ENCODE measurements around the gene MT1H.

The MT1H gene

DNA sequence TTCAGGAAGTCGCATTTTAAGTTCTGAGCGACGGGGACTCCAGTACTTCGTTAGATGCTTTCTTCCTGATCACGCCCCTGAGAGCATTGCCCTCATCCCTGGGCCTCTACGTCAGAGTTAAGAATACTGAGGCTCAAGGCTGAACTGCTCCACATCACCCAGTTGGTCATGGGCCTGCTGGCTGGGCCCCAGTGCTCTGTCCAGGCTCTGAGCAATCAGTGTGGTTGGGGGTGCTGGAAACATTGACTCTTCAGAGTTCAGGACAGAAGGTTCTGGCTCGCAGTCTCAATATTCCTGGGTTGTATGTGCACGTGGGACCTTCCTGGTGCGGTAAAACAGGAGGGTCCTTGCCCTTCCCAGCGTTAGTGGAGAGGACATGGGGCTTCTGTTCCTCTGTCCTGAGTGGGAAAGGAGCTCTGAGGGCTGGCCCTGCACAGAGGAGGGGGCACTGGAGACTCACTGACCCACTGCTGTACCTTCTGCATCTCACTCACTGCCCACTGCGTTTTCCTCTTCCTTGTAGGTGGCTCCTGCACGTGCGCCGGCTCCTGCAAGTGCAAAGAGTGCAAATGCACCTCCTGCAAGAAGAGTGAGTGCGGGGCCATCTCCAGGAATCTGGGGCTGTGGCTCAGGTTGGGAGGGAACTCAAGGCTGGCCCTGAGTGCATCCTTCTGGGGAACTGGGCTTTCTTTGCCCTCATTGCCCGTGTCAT, 43.5 kb upstream of the MT1H start:
- H3K27ac ChIP-seq, result no peak overlapping the region
- H3K36me3 ChIP-seq, result no peaks in the 10 kb centered on the region
- H3K9me3 ChIP-seq (ENCODE audit: severe bottlenecking), result no peaks in the 10 kb centered on the region
- no peak overlapping the region for H3K4me3 ChIP-seq (ENCODE audit: low read depth, low read length)
- TF ChIP-seq, protein P1, sequence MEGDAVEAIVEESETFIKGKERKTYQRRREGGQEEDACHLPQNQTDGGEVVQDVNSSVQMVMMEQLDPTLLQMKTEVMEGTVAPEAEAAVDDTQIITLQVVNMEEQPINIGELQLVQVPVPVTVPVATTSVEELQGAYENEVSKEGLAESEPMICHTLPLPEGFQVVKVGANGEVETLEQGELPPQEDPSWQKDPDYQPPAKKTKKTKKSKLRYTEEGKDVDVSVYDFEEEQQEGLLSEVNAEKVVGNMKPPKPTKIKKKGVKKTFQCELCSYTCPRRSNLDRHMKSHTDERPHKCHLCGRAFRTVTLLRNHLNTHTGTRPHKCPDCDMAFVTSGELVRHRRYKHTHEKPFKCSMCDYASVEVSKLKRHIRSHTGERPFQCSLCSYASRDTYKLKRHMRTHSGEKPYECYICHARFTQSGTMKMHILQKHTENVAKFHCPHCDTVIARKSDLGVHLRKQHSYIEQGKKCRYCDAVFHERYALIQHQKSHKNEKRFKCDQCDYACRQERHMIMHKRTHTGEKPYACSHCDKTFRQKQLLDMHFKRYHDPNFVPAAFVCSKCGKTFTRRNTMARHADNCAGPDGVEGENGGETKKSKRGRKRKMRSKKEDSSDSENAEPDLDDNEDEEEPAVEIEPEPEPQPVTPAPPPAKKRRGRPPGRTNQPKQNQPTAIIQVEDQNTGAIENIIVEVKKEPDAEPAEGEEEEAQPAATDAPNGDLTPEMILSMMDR (IDR thresholded peaks at IDR 0.05; ENCODE audit: low read depth, low read length), result no peak
- no peak for DNase-seq
- H3K27me3 ChIP-seq (ENCODE audit: insufficient read depth, low read depth, severe bottlenecking), result no peaks in the 10 kb centered on the region

DNA sequence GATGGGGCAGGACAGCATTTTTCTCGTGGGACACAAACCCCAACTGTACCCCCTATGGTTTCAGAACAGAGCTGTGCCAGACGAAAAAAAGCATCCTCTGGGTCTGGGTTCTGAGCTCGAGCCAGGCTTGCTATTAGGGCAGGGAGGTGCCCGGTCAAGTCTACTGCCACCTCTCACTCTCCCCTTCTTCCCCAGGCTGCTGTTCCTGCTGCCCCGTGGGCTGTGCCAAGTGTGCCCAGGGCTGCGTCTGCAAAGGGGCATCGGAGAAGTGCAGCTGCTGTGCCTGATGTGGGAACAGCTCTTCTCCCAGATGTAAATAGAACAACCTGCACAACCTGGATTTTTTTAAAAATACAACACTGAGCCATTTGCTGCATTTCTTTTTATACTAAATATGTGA, 42.9 kb upstream of the MT1H start:
- no peaks in the 10 kb centered on the region for H3K9me3 ChIP-seq (ENCODE audit: severe bottlenecking)
- no peak overlapping the region for H3K4me3 ChIP-seq (ENCODE audit: low read depth, low read length)
- TF ChIP-seq, protein P1 (IDR thresholded peaks at IDR 0.05; ENCODE audit: low read depth, low read length), result no peak
- H3K27me3 ChIP-seq (ENCODE audit: insufficient read depth, low read depth, severe bottlenecking), result no peaks in the 10 kb centered on the region
- no peak overlapping the region for H3K27ac ChIP-seq
- no peaks in the 10 kb centered on the region for H3K36me3 ChIP-seq
- no peak for DNase-seq

DNA sequence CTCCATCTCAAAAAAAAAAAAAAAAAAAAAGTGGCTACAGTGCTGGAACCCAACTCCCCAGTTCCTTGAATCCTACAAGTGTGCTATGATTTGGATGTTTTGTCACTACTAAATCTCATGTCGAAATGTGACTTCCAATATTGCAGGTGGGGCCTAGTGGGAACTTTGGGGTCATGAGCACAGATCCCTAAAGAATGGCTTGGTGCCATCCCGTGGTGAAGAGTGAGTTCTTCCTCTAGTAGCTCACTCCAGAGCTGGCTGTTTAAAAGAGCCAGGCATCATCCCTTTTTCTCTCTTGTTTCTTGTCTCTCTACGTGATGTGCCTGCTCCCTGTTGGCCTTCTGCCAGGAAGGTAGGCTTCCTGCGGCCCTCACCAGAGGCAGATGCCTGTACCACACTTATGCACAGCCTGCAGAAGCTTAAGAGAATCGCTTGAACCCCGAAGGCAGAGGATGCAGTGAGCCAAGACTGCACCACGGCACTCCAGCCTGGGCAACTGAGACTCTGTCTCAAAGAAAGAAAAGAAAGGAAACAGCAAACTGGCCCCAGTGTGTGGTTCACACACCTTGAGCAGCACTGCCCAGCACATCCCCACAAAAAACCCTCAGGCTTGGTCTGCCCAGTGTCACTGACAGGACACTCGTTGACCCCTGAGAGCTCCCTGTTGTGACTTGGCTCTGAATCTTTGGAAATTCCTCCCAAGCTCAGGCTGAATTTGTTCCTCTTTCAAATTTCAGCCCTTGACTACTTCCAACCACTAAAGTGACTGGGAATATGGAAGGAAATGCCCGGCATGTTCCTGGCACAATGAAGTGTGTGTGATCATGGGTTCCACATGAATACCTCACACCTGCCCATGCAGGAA, 40.9 kb upstream of the MT1H start:
- no peak for DNase-seq
- TF ChIP-seq, protein P1 (IDR thresholded peaks at IDR 0.05; ENCODE audit: low read depth, low read length), result no peak
- Histone ChIP-seq H3K4me3 (ENCODE audit: low read depth, low read length) (no peak overlapping the region), H3K36me3 (no peaks in the 10 kb centered on the region), H3K9me3 (ENCODE audit: severe bottlenecking) (no peaks in the 10 kb centered on the region), H3K27ac (peak overlapping the region; percentile 65), H3K27me3 (ENCODE audit: insufficient read depth, low read depth, severe bottlenecking) (no peaks in the 10 kb centered on the region)

DNA sequence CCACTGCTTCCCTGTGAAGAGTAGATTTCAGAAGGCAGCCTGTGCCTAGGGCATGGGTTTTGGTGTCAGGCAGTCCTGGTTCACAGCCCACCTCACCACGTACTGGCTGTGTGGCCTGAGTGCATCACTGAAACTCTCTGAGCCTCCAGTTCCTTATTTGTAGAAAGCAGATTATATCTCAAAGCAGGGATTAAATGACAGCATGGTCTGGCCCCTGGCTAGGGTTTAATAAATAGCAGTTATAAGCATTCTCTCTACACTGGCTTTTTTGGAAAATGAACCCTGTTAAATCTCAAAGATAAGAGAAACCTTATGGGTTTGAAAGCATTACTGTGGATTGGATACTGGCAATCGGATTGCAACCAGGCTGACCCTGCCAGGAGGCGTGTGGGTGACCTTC, 40.1 kb upstream of the MT1H start:
- no peaks in the 10 kb centered on the region for H3K36me3 ChIP-seq
- no peak overlapping the region for H3K4me3 ChIP-seq (ENCODE audit: low read depth, low read length)
- H3K27ac ChIP-seq, result peak overlapping the region; percentile 65
- H3K9me3 ChIP-seq (ENCODE audit: severe bottlenecking), result no peaks in the 10 kb centered on the region
- DNase-seq, result no peak
- no peaks in the 10 kb centered on the region for H3K27me3 ChIP-seq (ENCODE audit: insufficient read depth, low read depth, severe bottlenecking)
- TF ChIP-seq, protein P1 (IDR thresholded peaks at IDR 0.05; ENCODE audit: low read depth, low read length), result no peak

DNA sequence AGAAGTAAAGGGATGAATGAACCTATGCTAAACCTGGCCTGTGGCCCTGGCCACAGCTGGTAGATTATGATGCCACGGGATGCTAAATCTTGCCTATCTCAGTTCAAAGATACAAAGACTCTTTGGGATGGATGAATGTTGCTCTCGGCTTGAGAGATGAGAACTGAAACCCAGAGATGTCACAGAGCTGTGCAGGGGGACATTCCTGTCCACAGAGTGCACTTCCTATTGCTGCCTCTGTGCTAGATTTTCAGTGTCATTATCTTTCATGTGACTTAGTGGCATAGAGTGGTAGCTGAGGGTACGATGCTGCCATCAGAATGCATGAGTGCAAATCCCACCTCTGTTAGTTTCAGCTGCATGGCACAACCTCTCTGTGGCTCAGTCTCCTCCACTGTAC, 39.5 kb upstream of the MT1H start:
- no peak for DNase-seq
- H3K27ac ChIP-seq, result peak overlapping the region; percentile 65
- no peaks in the 10 kb centered on the region for H3K9me3 ChIP-seq (ENCODE audit: severe bottlenecking)
- H3K27me3 ChIP-seq (ENCODE audit: insufficient read depth, low read depth, severe bottlenecking), result no peaks in the 10 kb centered on the region
- H3K4me3 ChIP-seq (ENCODE audit: low read depth, low read length), result no peak overlapping the region
- TF ChIP-seq, protein P1 (IDR thresholded peaks at IDR 0.05; ENCODE audit: low read depth, low read length), result no peak
- no peaks in the 10 kb centered on the region for H3K36me3 ChIP-seq
